ENCODE measurements around the gene PEX7.
"Not testable (repeated sequence)": the region's sequence is repeated elsewhere in the genome, so short reads cannot be mapped to it uniquely, and the experiment has no call there.

The PEX7 gene

DNA sequence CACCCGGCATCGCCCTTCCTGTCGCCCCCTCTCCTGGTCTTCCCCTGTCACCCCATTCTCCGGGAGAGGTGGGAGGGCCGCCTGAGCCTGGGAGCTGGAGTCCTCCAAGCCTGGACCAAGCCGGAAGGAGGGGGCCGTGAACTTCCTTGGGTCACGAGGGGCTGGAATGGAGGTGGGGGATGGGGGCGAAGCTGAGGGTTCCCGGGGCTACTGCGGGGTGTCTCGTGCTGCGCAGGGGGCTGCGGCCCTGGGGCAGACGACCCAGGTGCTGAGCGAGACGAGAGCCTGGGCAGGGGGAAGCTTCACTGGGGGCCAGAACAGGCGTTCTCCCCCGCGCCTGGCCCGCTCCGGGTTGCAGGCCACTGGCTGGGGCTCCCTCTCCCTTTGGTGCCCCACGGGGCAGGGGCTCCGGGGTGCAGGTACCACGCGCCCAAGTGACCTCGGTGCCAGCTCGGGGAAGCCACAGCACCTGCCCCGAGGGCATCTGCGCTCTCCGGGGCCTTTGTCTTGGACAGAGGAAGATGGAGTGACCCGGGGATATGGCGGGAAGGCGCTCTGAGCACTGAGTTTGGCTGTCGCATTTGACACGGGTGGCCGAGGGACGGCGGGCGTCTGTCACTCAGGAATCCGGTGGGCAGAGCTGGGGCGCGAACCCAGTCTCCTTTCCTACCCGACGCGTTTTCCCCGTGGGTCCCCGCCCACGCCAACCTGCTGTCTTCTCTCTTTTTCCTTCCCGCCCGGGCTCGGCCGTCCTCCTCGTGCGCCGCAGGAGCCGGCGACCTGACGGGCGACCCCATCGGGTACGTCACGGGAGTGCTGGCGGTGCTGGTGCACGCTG, 100.9 kb downstream of the PEX7 start:
- no peak overlapping the region for H3K4me2 ChIP-seq
- no peak overlapping the region for H3K27ac ChIP-seq
- no peak for TF ChIP-seq Cebpa-rat (IDR thresholded peaks at IDR 0.05)
- H3K4me1 ChIP-seq, result peaks cover 24 to 31% (median 28%) of the 10 kb centered on the region in 10 experiments
- no peak overlapping the region for H3K9ac ChIP-seq
- H3K9me3 ChIP-seq (replicated peaks in 1 of 11), result peaks cover 28 to 40% (median 31%) of the 10 kb centered on the region in 11 experiments; a peak in 21 of 22 replicates
- no peaks in the 10 kb centered on the region for H3K36me3 ChIP-seq
- peaks cover 65 to 79% (median 74%) of the 10 kb centered on the region in 11 experiments for H3K27me3 ChIP-seq
- H4K20me1 ChIP-seq, result peaks cover 0 to 29% (median 18%) of the 10 kb centered on the region in 11 experiments; a peak in 13 of 22 replicates
- no peak overlapping the region for H3K4me3 ChIP-seq

DNA sequence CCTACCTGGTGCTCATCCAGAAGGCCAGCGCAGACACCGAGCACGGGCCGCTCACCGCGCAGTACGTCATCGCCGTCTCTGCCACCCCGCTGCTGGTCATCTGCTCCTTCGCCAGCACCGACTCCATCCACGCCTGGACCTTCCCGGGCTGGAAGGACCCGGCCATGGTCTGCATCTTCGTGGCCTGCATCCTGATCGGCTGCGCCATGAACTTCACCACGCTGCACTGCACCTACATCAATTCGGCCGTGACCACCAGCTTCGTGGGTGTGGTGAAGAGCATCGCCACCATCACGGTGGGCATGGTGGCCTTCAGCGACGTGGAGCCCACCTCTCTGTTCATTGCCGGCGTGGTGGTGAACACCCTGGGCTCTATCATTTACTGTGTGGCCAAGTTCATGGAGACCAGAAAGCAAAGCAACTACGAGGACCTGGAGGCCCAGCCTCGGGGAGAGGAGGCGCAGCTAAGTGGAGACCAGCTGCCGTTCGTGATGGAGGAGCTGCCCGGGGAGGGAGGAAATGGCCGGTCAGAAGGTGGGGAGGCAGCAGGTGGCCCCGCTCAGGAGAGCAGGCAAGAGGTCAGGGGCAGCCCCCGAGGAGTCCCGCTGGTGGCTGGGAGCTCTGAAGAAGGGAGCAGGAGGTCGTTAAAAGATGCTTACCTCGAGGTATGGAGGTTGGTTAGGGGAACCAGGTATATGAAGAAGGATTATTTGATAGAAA, 101.7 kb downstream of the PEX7 start:
- Histone ChIP-seq H3K27me3 (peaks cover 58 to 74% (median 68%) of the 10 kb centered on the region in 11 experiments), H3K9ac (no peak overlapping the region), H3K4me3 (no peak overlapping the region), H4K20me1 (peaks cover 0 to 29% (median 18%) of the 10 kb centered on the region in 11 experiments; a peak in 13 of 22 replicates), H3K36me3 (no peaks in the 10 kb centered on the region), H3K27ac (no peak overlapping the region), H3K4me2 (no peak overlapping the region), H3K9me3 (replicated peaks in 1 of 11) (peaks cover 28 to 40% (median 31%) of the 10 kb centered on the region in 11 experiments; a peak in 21 of 22 replicates), H3K4me1 (peaks cover 24 to 31% (median 28%) of the 10 kb centered on the region in 10 experiments)
- TF ChIP-seq Cebpa-rat (IDR thresholded peaks at IDR 0.05), result no peak

DNA sequence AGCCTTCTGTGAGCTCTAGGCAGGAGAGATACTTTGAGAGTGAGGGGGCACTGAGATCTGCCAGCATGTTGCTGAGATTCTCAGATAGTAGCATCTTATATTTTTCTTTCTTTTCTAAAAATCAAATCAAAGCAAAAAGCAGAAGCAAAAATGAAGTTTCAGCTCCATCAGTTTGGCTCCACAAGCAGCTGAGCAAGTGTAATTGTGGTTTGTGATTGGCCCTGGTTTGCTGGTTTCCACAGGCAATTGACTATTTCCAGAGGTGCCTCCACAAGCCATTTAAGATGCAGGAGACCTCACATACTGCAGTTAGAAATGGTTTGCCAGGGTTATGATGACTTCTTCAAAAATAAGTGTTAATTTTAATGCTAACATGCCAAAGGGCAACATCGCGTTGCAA, 104.0 kb downstream of the PEX7 start:
- Histone ChIP-seq H3K4me1 (peaks cover 8 to 12% (median 11%) of the 10 kb centered on the region in 10 experiments; a peak in 19 of 20 replicates), H3K27me3 (peaks cover 35 to 51% (median 45%) of the 10 kb centered on the region in 11 experiments), H3K4me3 (no peak overlapping the region), H3K9me3 (replicated peaks in 1 of 11) (peaks cover 21 to 29% (median 24%) of the 10 kb centered on the region in 11 experiments; a peak in 21 of 22 replicates), H4K20me1 (peaks cover 0 to 17% (median 10%) of the 10 kb centered on the region in 11 experiments; a peak in 13 of 22 replicates), H3K9ac (no peak overlapping the region), H3K4me2 (no peak overlapping the region), H3K27ac (no peak overlapping the region), H3K36me3 (no peaks in the 10 kb centered on the region)
- TF ChIP-seq Cebpa-rat (IDR thresholded peaks at IDR 0.05), result no peak

DNA sequence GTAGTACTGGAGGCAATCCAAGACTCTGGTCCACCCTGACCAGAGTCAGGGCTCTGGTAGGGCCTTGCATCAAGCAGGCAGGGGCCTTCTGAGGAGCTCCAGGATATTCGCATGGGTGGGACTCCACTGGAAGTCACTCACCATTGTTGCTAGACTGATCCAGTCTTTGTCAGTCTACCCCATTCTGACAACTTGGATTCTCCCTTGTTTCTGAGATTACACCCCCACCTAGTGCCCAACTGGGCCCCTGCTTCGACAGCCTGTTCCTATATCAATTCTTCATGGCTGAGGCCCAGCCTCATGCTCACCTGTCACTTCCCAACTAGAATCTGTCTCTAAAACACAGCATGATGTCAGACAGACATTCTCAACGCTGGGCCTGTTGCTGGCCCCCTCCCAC, 104.9 kb downstream of the PEX7 start:
- peaks cover 26 to 42% (median 36%) of the 10 kb centered on the region in 11 experiments for H3K27me3 ChIP-seq
- no peak for TF ChIP-seq Cebpa-rat (IDR thresholded peaks at IDR 0.05)

DNA sequence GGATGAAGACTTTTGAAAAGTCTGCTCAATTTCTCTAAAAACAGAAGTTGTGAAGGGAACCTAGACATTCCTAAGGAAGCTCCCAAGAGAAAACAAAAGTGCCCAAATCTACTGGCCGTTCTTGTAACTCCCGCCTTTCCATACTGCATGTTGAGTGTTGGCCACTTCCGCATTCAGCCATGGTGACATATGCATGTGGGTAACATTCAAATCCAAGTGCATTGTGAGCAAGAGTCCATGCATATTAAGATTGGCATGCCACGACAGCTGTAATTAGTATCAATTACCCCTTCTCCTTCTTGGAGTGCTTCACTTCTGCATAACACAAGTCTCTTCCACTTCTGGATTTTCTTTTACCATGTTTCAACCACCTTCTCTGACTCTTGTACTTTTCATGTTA, 108.1 kb downstream of the PEX7 start:
- H3K4me3 ChIP-seq, result no peak overlapping the region
- no peaks in the 10 kb centered on the region for H3K36me3 ChIP-seq
- no peak overlapping the region for H3K4me2 ChIP-seq
- H3K9me3 ChIP-seq (replicated peaks in 1 of 11), result no peaks in the 10 kb centered on the region
- no peak for TF ChIP-seq Cebpa-rat (IDR thresholded peaks at IDR 0.05)
- no peak overlapping the region for H3K9ac ChIP-seq
- no peak overlapping the region for H3K27ac ChIP-seq
- H3K27me3 ChIP-seq, result peaks cover 0 to 13% (median 7%) of the 10 kb centered on the region in 11 experiments; a peak in 11 of 22 replicates
- no peaks in the 10 kb centered on the region for H3K4me1 ChIP-seq
- no peaks in the 10 kb centered on the region for H4K20me1 ChIP-seq

More for the DNA sequence above, 104.9 kb downstream of the PEX7 start:
- H3K36me3 ChIP-seq, result no peaks in the 10 kb centered on the region
- H3K4me2 ChIP-seq, result no peak overlapping the region
- peaks cover 12 to 20% (median 15%) of the 10 kb centered on the region in 11 experiments; a peak in 21 of 22 replicates for H3K9me3 ChIP-seq (replicated peaks in 1 of 11)
- peaks cover 0 to 8% (median 2%) of the 10 kb centered on the region in 11 experiments; a peak in 8 of 22 replicates for H4K20me1 ChIP-seq
- no peak overlapping the region for H3K27ac ChIP-seq
- H3K4me1 ChIP-seq, result peaks cover 0 to 3% (median 2%) of the 10 kb centered on the region in 10 experiments; a peak in 12 of 20 replicates
- no peak overlapping the region for H3K9ac ChIP-seq
- no peak overlapping the region for H3K4me3 ChIP-seq

DNA sequence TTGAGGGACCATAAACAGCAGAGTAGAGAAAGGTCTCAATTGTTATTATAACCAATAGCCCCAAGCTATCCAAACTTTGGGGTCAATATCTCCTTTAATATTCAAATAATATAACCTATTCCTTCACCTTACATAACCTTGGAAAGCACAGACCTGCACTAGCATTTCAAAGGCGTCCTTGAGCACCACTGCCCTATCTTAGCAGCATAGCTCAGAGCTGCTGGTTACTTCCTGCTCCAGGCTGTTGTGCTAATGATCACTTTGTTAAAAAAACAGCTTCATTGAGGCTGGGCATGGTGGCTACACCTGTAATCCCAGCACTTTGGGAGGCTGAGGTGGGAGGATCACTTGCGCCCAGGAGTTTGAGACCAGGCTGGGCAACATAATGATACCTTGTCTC, 110.2 kb downstream of the PEX7 start:
- no peaks in the 10 kb centered on the region for H4K20me1 ChIP-seq
- no peak overlapping the region for H3K4me2 ChIP-seq
- H3K27me3 ChIP-seq, result no peaks in the 10 kb centered on the region
- no peak overlapping the region for H3K9ac ChIP-seq
- no peak for TF ChIP-seq Cebpa-rat (IDR thresholded peaks at IDR 0.05)
- H3K4me1 ChIP-seq, result no peaks in the 10 kb centered on the region
- H3K36me3 ChIP-seq, result no peaks in the 10 kb centered on the region
- no peaks in the 10 kb centered on the region for H3K9me3 ChIP-seq (replicated peaks in 1 of 11)
- H3K27ac ChIP-seq, result no peak overlapping the region
- H3K4me3 ChIP-seq, result no peak overlapping the region

DNA sequence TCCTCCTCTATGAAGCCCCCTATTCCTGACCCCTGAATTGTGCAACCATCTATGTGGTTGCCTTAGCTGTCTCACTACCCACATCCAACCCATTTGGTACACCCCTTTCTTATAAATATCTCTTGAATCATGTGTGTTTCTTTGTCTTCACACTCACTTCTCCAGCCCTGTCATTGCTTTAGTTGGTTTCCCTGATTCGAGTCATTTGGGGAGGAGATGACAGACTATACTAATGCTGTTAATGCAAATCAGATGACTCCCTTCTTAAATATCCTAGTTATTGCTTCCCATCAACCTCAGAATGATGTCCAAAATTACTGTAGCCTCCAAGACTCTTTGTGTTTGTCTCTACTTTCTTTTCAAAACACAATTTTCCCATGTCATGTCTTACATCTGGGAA, 122.7 kb downstream of the PEX7 start:
- H3K36me3 ChIP-seq, result no peaks in the 10 kb centered on the region
- H3K4me1 ChIP-seq, result peaks cover 12 to 23% (median 18%) of the 10 kb centered on the region in 10 experiments
- no peaks in the 10 kb centered on the region for H3K27me3 ChIP-seq
- peaks cover 10 to 37% (median 21%) of the 10 kb centered on the region in 11 experiments; a peak in 17 of 22 replicates for H3K9me3 ChIP-seq (replicated peaks in 1 of 11)
- peak overlapping the region; percentile 40 to 74 (median 60) for H3K4me2 ChIP-seq
- peak overlapping the region in 5 of 11 experiments; percentile 20 to 61 (median 39); a peak in 7 of 22 replicates for H3K27ac ChIP-seq
- H3K9ac ChIP-seq, result no peak overlapping the region
- no peaks in the 10 kb centered on the region for H4K20me1 ChIP-seq
- H3K4me3 ChIP-seq, result no peak overlapping the region
- TF ChIP-seq Cebpa-rat (IDR thresholded peaks at IDR 0.05), result no peak

DNA sequence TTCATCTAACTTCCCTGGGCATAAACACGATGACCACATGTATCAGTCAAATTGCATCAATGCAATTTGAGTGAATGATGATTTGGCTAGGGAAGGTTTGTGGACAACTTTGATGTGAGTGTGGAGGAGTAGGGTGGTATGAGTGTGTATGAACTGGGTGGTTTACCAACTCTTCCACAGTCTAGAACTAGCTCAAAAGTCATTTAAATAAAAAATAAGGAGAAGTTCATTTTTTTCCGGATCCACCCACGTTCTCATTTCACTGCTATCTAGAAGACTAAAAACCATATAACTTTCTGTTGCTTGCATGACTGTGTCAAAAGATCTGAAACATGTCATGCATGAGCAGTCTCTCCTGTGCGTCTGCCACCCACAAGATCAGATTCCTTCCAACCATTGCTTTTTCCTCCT, 123.3 kb downstream of the PEX7 start:
- H3K9ac ChIP-seq, result no peak overlapping the region
- peak overlapping the region; percentile 40 to 74 (median 60) for H3K4me2 ChIP-seq
- H3K36me3 ChIP-seq, result no peaks in the 10 kb centered on the region
- H3K27ac ChIP-seq, result peak overlapping the region in 5 of 11 experiments; percentile 26 to 61 (median 39); a peak in 7 of 22 replicates
- no peaks in the 10 kb centered on the region for H3K27me3 ChIP-seq
- H3K4me1 ChIP-seq, result peaks cover 12 to 23% (median 18%) of the 10 kb centered on the region in 10 experiments
- H4K20me1 ChIP-seq, result no peaks in the 10 kb centered on the region
- H3K9me3 ChIP-seq (replicated peaks in 1 of 11), result peaks cover 10 to 33% (median 19%) of the 10 kb centered on the region in 11 experiments; a peak in 17 of 22 replicates
- H3K4me3 ChIP-seq, result no peak overlapping the region
- TF ChIP-seq Cebpa-rat (IDR thresholded peaks at IDR 0.05), result no peak

DNA sequence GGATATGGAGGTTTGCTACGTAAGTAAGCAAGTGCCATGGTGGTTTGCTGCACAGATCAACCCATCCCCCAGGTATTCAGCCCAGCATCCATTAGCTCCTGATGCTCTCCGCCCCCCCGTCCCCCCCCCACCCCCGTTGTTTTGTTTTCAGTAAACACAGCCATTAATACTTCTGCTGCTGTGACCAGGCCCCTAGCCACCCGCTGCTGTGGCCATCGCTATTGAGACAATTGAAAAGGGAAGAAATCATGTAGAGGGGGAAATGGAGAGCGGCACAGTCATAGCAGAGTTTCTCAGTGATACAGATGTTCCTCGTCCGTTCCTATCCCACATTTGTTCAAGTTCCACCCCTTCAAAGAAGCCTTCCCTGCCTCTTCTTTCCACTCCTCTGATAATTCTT, 124.6 kb downstream of the PEX7 start:
- no peak overlapping the region for H3K27ac ChIP-seq
- H3K4me2 ChIP-seq, result no peak overlapping the region
- no peak overlapping the region for H3K4me3 ChIP-seq
- H3K36me3 ChIP-seq, result no peaks in the 10 kb centered on the region
- no peaks in the 10 kb centered on the region for H4K20me1 ChIP-seq
- H3K27me3 ChIP-seq, result no peaks in the 10 kb centered on the region
- H3K4me1 ChIP-seq, result peaks cover 12 to 23% (median 18%) of the 10 kb centered on the region in 10 experiments
- TF ChIP-seq Cebpa-rat (IDR thresholded peaks at IDR 0.05), result no peak
- H3K9ac ChIP-seq, result no peak overlapping the region
- peaks cover 0 to 20% (median 7%) of the 10 kb centered on the region in 11 experiments; a peak in 10 of 22 replicates for H3K9me3 ChIP-seq (replicated peaks in 1 of 11)

DNA sequence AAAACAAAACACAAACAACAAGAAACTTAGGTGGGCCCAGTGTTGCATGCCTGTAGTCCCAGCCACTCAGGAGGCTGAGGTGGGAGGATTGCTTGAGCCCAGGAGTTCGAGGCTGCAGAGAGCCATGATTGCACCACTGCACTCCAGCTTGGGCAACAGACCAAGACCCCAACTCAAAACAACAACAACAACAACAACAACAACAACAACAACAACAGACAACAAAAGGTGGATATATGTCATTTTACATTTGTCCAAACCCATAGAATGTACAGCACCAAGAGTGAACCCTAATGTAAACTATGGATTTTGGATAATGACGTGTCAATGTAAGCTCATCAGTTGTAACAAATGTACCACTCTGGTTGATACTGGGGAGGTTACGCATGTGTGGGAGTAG, 127.6 kb downstream of the PEX7 start:
- not testable (repeated sequence) for H3K4me3 ChIP-seq, H3K27me3 ChIP-seq, H4K20me1 ChIP-seq, H3K27ac ChIP-seq, H3K9ac ChIP-seq, H3K4me2 ChIP-seq, H3K36me3 ChIP-seq
- Histone ChIP-seq H3K4me1 (peaks cover 14 to 25% (median 19%) of the 10 kb centered on the region in 10 experiments), H3K9me3 (replicated peaks in 1 of 11) (peaks cover 0 to 18% (median 7%) of the 10 kb centered on the region in 11 experiments; a peak in 9 of 22 replicates)
